Testis (tissue), 2 donors: Measurements from ENCODE around the gene PLRG1.

Source experiments
- CTCF ChIP-seq, 3 experiments: fragments of 450-650 bp in 2 of 3; fragments of 200-600 bp in 1 of 3; sonication (generic) in 1 of 3; IDR thresholded peaks; one replicate each; pipeline ENCODE4 v1.5.1; 2016 to 2019; ENCODE audit warnings: antibody characterized with exemption in 3 of 3, mild to moderate bottlenecking in 2 of 3, moderate library complexity in 1 of 3
- POLR2A ChIP-seq: fragments of 450-650 bp; IDR thresholded peaks from one replicate; pipeline ENCODE4 v1.6.1; 2017; ENCODE audit warnings: antibody characterized with exemption, mild to moderate bottlenecking, moderate library complexity

- no peak for TF ChIP-seq CTCF (IDR thresholded peaks at IDR 0.05)
- TF ChIP-seq POLR2A, result no peak
Observed at GRCh38 chr4:154542271-154542879, 7.8 kb downstream of the PLRG1 start.
